Gastroesophageal sphincter (tissue), 3 donors: ENCODE results near the gene CD300LB.

Experiments
- EP300 ChIP-seq: sonication (generic); formaldehyde crosslinking; IDR thresholded peaks from one replicate; pipeline ENCODE4 v1.6.1; 2017; ENCODE audit warnings: antibody characterized with exemption, mild to moderate bottlenecking
- POLR2A ChIP-seq, 2 donors: fragments of 450-650 bp; IDR thresholded peaks; one replicate each; pipeline ENCODE4 v1.6.1; 2017; ENCODE audit warnings: antibody characterized with exemption in 2 of 2, mild to moderate bottlenecking in 2 of 2, moderate library complexity in 1 of 2
- POLR2AphosphoS5 ChIP-seq: sonication (generic); formaldehyde crosslinking; IDR thresholded peaks from one replicate; pipeline ENCODE4 v1.6.1; 2017; ENCODE audit warnings: antibody characterized with exemption
- TF ChIP-seq, protein P1 (sequence below), 4 experiments: fragments of 200-600 bp in 2 of 4; fragments of 450-650 bp in 2 of 4; sonication (generic) in 1 of 4; IDR thresholded peaks; one replicate each; pipeline ENCODE4 v1.5.1; 2017 to 2019; ENCODE audit warnings: antibody characterized with exemption in 4 of 4, mild to moderate bottlenecking in 2 of 4, moderate library complexity in 2 of 4

DNA sequence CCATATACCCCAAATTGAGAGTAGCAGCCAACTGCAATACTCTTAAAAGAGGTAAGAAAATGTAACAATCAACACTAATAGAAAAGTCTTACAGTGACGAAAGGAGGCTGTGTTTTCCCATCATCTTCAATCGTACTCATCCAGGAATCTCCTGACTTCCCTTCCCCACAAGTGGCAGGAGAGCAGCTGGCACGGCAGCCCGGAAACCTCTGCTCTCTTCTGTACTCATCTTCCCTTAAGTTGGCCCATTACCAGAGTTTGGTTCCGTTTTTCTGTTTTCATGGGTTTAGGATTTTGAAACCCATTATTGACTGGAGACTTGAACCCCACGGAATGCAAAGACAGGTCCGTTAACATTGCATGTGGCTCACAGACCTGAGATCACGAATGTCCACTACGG is 47.7 kb upstream of the CD300LB start:
- TF ChIP-seq, protein P1, sequence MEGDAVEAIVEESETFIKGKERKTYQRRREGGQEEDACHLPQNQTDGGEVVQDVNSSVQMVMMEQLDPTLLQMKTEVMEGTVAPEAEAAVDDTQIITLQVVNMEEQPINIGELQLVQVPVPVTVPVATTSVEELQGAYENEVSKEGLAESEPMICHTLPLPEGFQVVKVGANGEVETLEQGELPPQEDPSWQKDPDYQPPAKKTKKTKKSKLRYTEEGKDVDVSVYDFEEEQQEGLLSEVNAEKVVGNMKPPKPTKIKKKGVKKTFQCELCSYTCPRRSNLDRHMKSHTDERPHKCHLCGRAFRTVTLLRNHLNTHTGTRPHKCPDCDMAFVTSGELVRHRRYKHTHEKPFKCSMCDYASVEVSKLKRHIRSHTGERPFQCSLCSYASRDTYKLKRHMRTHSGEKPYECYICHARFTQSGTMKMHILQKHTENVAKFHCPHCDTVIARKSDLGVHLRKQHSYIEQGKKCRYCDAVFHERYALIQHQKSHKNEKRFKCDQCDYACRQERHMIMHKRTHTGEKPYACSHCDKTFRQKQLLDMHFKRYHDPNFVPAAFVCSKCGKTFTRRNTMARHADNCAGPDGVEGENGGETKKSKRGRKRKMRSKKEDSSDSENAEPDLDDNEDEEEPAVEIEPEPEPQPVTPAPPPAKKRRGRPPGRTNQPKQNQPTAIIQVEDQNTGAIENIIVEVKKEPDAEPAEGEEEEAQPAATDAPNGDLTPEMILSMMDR (IDR thresholded peaks at IDR 0.05): no peak
- TF ChIP-seq POLR2A (IDR thresholded peaks at IDR 0.05) (no peak), POLR2AphosphoS5 (no peak), EP300 (no peak)
